ENCODE measurements around the gene TOMM20L. TPM values are rescaled to one million over a fixed set of nuclear protein-coding genes. Genes with fewer than 3 reads are reported as not detected.
A peak's percentile ranks its signal among the peaks of the same experiment; 100 is the strongest.
"Not testable (repeated sequence)": the region's sequence is repeated elsewhere in the genome, so short reads cannot be mapped to it uniquely, and the experiment has no call there.

The TOMM20L gene
- not detected in 2 replicates for total RNA-seq

- peak; percentile 65 to 70 for DNase-seq (ENCODE audit: low read depth in 2 of 2)
These were observed at the start of gene TOMM20L for GRCh38 chr14:58395812-58396788. Gene TOMM20L, plus strand, starts transcription at chr14:58395930. Its CDS starts 28 bp downstream, at chr14:58395958.

DNA sequence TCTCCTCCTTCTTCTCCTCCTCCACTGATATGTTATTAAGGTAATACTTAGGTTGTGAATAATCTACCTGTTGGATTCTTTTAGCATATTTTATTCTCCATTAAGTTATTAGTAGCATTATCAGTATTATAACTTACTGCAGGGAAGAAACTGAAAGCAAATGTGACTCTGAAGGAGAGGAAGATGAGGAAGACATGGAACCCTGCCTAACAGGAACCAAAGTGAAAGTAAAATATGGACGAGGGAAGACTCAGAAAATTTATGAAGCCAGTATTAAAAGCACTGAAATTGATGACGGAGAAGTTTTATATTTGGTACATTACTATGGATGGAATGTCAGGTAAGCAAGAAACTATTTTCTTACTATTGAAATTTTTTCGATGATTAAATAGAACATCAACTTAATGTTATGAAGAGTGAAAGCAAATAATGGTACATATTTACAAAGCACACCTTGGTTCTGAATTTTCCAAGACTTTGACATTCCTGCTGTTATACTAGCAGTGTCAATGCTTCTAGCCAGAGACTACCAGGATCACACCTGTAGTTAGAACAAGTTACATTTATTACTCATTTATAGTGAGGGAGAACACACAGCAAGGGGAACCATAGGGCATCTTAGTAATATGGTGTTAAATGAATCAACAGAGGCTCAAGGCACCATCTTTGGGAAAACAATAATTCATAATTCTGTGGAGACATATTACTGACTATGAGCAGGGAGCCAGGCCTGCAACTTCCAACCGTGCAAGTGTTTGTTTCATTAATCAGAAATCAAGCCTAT is 42.0 kb upstream of the TOMM20L start:
- DNase-seq (ENCODE audit: low read depth in 2 of 2): peak; percentile 9 to 51

GRCh38 chr14:58354808-58355207 is 40.9 kb upstream of the TOMM20L start:
- no peak for DNase-seq (ENCODE audit: low read depth in 2 of 2)

- DNase-seq (ENCODE audit: low read depth in 2 of 2): no peak
These were observed 39.5 kb upstream of the TOMM20L start for GRCh38 chr14:58356268-58356667.

GRCh38 chr14:58362272-58362671 is 33.5 kb upstream of the TOMM20L start:
- DNase-seq (ENCODE audit: low read depth in 2 of 2): not testable (repeated sequence)

- peak; percentile 15 to 37 for DNase-seq (ENCODE audit: low read depth in 2 of 2)
These were observed 32.8 kb upstream of the TOMM20L start for GRCh38 chr14:58362798-58363412.

DNA sequence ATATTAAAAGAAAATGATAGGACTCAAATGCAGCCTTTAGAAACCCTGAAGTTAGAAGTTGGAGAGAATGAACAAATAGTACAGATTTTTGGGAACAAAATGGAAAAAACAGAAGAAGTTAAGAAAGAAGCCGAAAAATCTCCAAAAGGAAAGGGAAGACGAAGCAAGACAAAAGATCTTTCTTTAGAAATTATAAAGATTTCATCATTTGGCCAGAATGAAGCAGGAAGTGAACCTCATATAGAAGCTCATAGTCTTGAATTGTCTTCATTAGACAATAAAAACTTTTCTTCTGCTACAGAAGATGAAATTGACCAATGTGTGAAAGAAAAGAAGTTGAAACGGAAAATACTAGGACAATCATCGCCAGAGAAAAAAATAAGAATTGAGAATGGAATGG is 31.4 kb upstream of the TOMM20L start:
- no peak for DNase-seq (ENCODE audit: low read depth in 2 of 2)

GRCh38 chr14:58367296-58367695 is 28.4 kb upstream of the TOMM20L start:
- DNase-seq (ENCODE audit: low read depth in 2 of 2): peak in 1 of 2 donors; percentile 5

- DNase-seq (ENCODE audit: low read depth in 2 of 2): peak in 1 of 2 donors; percentile 68
These were observed 26.8 kb upstream of the TOMM20L start for GRCh38 chr14:58368956-58369355.

DNA sequence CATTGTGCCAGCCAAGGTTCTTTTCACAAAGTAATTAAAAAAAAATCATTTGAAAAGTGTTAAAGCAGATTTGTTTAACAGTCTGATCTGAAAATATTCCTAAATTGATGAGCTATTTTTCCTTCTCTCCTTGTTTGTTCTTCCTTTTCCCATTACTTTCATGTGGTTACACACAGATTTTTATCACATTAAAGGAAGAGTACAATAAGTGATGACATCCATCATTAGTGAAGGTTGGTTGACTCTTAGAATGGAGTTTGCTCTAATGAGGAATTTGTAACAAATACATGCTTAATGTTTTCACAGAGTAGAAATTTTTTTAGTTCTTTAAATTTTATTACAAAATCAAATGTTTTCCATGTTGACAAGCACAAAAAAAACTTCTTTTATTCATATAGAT is 18.9 kb upstream of the TOMM20L start:
- DNase-seq (ENCODE audit: low read depth in 2 of 2): no peak

- no peak for DNase-seq (ENCODE audit: low read depth in 2 of 2)
These were observed 4.9 kb upstream of the TOMM20L start for GRCh38 chr14:58390830-58391229.

DNA sequence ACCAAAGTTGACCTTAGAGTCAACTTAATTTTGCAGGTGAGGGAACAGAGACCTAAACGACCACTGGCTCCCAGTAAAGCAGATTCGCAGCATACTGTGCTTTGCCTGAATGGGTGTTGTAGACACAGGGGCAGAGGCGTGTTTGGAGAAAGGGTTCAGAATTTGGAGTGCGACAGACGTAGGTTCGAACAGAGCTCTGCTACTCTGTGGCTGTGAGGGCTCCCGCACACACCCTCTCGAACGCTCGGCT is 243 bp upstream of the TOMM20L start:
- DNase-seq (ENCODE audit: low read depth in 2 of 2): no peak

DNA sequence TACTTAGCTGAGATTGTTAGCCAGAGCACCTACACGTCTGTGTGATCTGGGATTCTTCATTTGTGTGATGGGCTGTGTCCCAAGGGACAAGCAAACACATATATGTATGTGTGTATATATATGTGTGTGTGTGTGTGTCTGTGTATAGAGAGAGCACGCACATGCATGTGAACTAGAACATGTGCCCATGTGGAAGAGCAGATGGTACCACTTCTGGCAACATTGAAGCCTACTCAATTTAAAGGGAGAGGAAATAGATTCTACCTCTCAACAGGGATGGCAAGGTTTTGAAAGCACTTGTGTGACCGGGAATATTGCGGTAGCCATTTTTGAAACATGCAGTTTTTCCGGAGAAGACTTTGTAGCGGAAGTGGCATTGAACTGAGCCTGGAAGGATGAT is 1.4 kb downstream of the TOMM20L start:
- no peak for DNase-seq (ENCODE audit: low read depth in 2 of 2)

GRCh38 chr14:58398495-58398894 is 2.8 kb downstream of the TOMM20L start:
- no peak for DNase-seq (ENCODE audit: low read depth in 2 of 2)

- no peak for DNase-seq (ENCODE audit: low read depth in 2 of 2)
These were observed 3.2 kb downstream of the TOMM20L start for GRCh38 chr14:58398895-58399294.

DNA sequence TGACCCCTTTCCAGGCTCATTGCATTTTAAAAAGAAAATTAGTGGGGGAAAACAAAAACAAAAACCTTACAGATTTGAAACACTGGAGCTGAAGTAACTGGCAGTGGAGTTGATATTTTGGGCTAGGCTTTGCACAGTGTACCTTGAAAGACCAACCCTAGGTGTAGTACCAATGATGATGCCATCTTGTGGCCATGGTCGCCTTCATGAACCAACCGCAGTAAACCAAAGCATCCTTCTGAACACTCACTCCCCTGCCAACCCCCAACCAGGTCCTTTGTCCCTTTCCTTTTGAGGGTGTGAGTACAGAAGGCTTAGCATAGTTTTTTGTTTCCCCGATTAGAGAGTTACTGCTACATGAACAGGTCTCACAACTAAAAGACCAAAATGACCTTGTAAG is 5.9 kb downstream of the TOMM20L start:
- DNase-seq (ENCODE audit: low read depth in 2 of 2): peak in 1 of 2 donors; percentile 3

DNA sequence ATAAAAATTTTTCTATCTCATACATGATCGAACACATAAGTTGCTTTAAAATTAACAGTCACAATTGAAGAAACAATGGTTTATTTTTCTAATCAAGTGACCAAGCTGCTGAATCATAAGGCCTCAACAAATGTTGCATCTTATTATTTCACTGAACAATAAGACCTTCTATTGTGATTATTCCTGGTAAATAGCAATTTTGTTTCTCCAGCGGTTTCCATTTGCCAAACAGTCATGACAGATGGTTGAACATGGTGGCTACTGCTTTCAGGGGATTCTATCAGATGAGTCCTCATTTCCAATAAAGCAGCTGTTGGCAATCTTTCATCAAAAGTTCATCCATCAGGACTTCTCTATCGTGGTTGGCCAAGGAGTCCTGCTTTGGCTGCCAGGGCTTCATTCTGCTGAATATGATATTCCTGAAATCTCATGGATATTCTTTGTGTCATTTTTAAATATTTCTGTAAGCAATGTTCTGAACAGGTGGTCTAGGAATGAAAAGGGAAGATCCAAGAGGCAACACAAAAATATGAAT is 13.0 kb downstream of the TOMM20L start:
- no peak for DNase-seq (ENCODE audit: low read depth in 2 of 2)

DNA sequence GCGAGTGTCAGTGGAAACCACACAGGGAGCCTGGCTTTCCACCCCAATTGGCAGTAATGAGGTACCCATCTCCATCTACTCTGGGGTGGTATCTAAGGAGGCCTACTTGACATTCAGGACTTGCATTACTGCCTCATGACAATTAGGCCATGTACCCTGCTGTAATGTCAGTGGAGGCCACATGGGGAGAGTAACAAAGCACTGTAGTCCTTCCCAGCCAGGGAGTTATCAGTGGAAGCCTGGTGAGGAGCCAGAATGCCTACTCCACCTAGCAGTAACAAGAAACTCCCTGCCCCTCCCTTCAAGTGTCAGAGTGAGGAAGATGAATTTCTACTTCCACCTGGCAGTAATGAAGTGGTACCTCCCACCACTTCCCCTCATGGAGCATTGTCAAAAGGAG is 19.1 kb downstream of the TOMM20L start:
- DNase-seq (ENCODE audit: low read depth in 2 of 2): peak in 1 of 2 donors; percentile 6

GRCh38 chr14:58415636-58416547 is 20.2 kb downstream of the TOMM20L start:
- DNase-seq (ENCODE audit: low read depth in 2 of 2): no peak

DNA sequence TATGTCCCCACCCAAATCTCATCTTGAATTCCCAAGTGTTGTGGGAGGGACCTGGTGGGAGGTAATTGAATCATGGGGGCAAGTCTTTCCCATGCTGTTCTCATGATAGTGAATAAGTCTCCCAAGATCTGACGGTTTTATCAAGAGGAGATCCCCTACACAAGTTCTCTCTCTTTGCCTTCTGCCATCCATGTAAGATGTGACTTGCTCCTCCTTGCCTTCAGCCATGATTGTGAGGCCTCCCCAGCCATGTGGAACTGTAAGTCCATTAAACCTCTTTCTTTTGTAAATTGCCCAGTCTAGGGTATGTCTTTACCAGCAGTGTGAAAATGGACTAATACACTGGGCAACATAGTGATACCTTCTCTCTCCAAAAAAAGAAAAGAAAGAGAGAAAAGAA is 21.2 kb downstream of the TOMM20L start:
- not testable (repeated sequence) for DNase-seq (ENCODE audit: low read depth in 2 of 2)
